Smooth muscle cell (in vitro differentiated cells): Measurements from ENCODE around the gene TENM4. TPM values are rescaled to one million over a fixed set of nuclear protein-coding genes. Genes with fewer than 3 reads are reported as not detected.

Source experiments
- DNase-seq: peaks from one replicate; lab custom pipeline; 2025; ENCODE audit not compliant: unreplicated experiment; lab: John Stamatoyannopoulos, UW
- H2AFZ ChIP-seq: fragments of 200-600 bp; sonication (generic); 2 replicates; pipeline ENCODE4 v1.6.0; 2016; ENCODE audit warnings: antibody characterized with exemption, low read depth, mild to moderate bottlenecking
- H3F3A ChIP-seq: fragments of 200-600 bp; sonication (generic); 2 replicates; pipeline ENCODE4 v1.6.0; 2017; ENCODE audit warnings: antibody characterized with exemption, low read depth
- H3K27ac ChIP-seq: fragments of 200-600 bp; sonication (generic); 2 replicates; pipeline ENCODE4 v1.5.1; 2016; ENCODE audit warnings: low read depth, mild to moderate bottlenecking
- H3K27me3 ChIP-seq: fragments of 200-600 bp; sonication (generic); 2 replicates; pipeline ENCODE4 v1.6.1; 2016; ENCODE audit warnings: low read depth, mild to moderate bottlenecking
- H3K36me3 ChIP-seq: fragments of 200-600 bp; sonication (generic); 2 replicates; pipeline ENCODE4 v1.5.1; 2016; ENCODE audit warnings: low read depth
- H3K4me1 ChIP-seq: fragments of 200-600 bp; sonication (generic); 2 replicates; pipeline ENCODE4 v1.5.1; 2016; ENCODE audit warnings: low read depth
- H3K4me2 ChIP-seq: fragments of 200-600 bp; sonication (generic); 2 replicates; pipeline ENCODE4 v1.6.0; 2016; ENCODE audit warnings: mild to moderate bottlenecking
- H3K4me3 ChIP-seq: fragments of 200-600 bp; sonication (generic); 2 replicates; pipeline ENCODE4 v1.5.1; 2016; ENCODE audit warnings: mild to moderate bottlenecking
- H3K79me2 ChIP-seq: fragments of 200-600 bp; sonication (generic); 2 replicates; pipeline ENCODE4 v1.6.0; 2016; ENCODE audit warnings: low read depth, mild to moderate bottlenecking
- H3K9ac ChIP-seq: fragments of 200-600 bp; sonication (generic); 2 replicates; pipeline ENCODE4 v1.6.0; 2016; ENCODE audit warnings: low read depth
- H3K9me3 ChIP-seq: fragments of 200-600 bp; sonication (generic); replicated peaks from 2 replicates; pipeline ENCODE4 v1.5.1; 2016; ENCODE audit warnings: low read depth
- H4K20me1 ChIP-seq: fragments of 200-600 bp; sonication (generic); 2 replicates; pipeline ENCODE4 v1.6.0; 2016; ENCODE audit warnings: low read depth
- CTCF ChIP-seq: fragments of 200-600 bp; sonication (generic); IDR thresholded peaks from 2 replicates; pipeline ENCODE4 v1.5.1; 2017; ENCODE audit warnings: borderline replicate concordance, mild to moderate bottlenecking, antibody characterized with exemption; ENCODE audit not compliant: insufficient read depth, poor library complexity, severe bottlenecking
- WGBS: methylation state at CpG from one replicate; pipeline ENCODE4 v1.1.7; 2016; ENCODE audit warnings: low lambda C conversion rate; 5-methylcytosine and 5-hydroxymethylcytosine counted together
- polyA plus RNA-seq: library from polyadenylated mRNA; unstranded; fragments of >200 nt; fragmentation: Nextera tagmentation; extraction: Ambion mirVana; gene quantifications from 2 replicates; pipeline ENCODE4 v1.2.1, GENCODE V29; 2016
- total RNA-seq: library from RNA; depleted of rRNA; stranded (reverse); fragments of >200 nt; gene quantifications from 2 replicates; pipeline ENCODE4 v1.2.3, GENCODE V29; 2014

TENM4 gene
- total and polyA plus RNA-seq, 2 experiments from 2014 or later = 31.6 to 38.2 TPM

GRCh38 chr11:78667461-78667860 is 773.4 kb downstream of the TENM4 start:
- Histone ChIP-seq H3K27me3 (no peaks in the 10 kb centered on the region), H3K4me1 (no peaks in the 10 kb centered on the region), H4K20me1 (no peaks in the 10 kb centered on the region), H3F3A (no peaks in the 10 kb centered on the region), H3K9me3 (no peaks in the 10 kb centered on the region), H3K79me2 (no peaks in the 10 kb centered on the region), H3K27ac (no peak overlapping the region), H2AFZ (no peak overlapping the region), H3K4me2 (no peak overlapping the region), H3K4me3 (no peak overlapping the region), H3K36me3 (no peaks in the 10 kb centered on the region), H3K9ac (no peak overlapping the region)
- 100% methylated on average over 2 of the region's 2 CpGs for WGBS
- no peak for DNase-seq
- TF ChIP-seq CTCF = no peak

GRCh38 chr11:78666675-78667160 is 774.1 kb downstream of the TENM4 start:
- H3K4me1 ChIP-seq = no peaks in the 10 kb centered on the region
- no peak for DNase-seq
- TF ChIP-seq CTCF = no peak
- H3K79me2 ChIP-seq = no peaks in the 10 kb centered on the region
- H3K4me2 ChIP-seq = no peak overlapping the region
- no peaks in the 10 kb centered on the region for H3K9me3 ChIP-seq
- no peak overlapping the region for H3K4me3 ChIP-seq
- H3K9ac ChIP-seq = no peak overlapping the region
- no peak overlapping the region for H2AFZ ChIP-seq
- no peaks in the 10 kb centered on the region for H3K36me3 ChIP-seq
- H4K20me1 ChIP-seq = no peaks in the 10 kb centered on the region
- no peaks in the 10 kb centered on the region for H3F3A ChIP-seq
- no peaks in the 10 kb centered on the region for H3K27me3 ChIP-seq
- no peak overlapping the region for H3K27ac ChIP-seq

- H3K27me3 ChIP-seq = no peaks in the 10 kb centered on the region
- WGBS = 83% methylated on average over 1 of the region's 1 CpG
- no peak for DNase-seq
- no peak for TF ChIP-seq CTCF
- H3K4me3 ChIP-seq = no peak overlapping the region
- H3K79me2 ChIP-seq = no peaks in the 10 kb centered on the region
- H3K9me3 ChIP-seq = no peaks in the 10 kb centered on the region
- no peak overlapping the region for H3K27ac ChIP-seq
- no peak overlapping the region for H3K4me2 ChIP-seq
- H3F3A ChIP-seq = no peaks in the 10 kb centered on the region
- no peak overlapping the region for H2AFZ ChIP-seq
- H4K20me1 ChIP-seq = no peaks in the 10 kb centered on the region
- H3K36me3 ChIP-seq = no peaks in the 10 kb centered on the region
- H3K9ac ChIP-seq = no peak overlapping the region
- H3K4me1 ChIP-seq = no peaks in the 10 kb centered on the region
These were observed 776.2 kb downstream of the TENM4 start for GRCh38 chr11:78664636-78665035.

GRCh38 chr11:78662811-78663210 is 778.0 kb downstream of the TENM4 start:
- Histone ChIP-seq H3K9me3 (no peaks in the 10 kb centered on the region), H3K27ac (no peak overlapping the region), H3K4me1 (no peaks in the 10 kb centered on the region), H3K4me3 (no peak overlapping the region), H4K20me1 (no peaks in the 10 kb centered on the region), H2AFZ (no peak overlapping the region), H3K36me3 (no peaks in the 10 kb centered on the region), H3K4me2 (no peak overlapping the region), H3K9ac (no peak overlapping the region), H3K27me3 (no peaks in the 10 kb centered on the region), H3F3A (no peaks in the 10 kb centered on the region), H3K79me2 (no peaks in the 10 kb centered on the region)
- no peak for DNase-seq
- WGBS = 100% methylated on average over 2 of the region's 2 CpGs
- TF ChIP-seq CTCF = no peak
